ENCODE measurements around the gene RBBP6. TPM values are rescaled to one million over a fixed set of nuclear protein-coding genes. Genes with fewer than 3 reads are reported as not detected.
"Not testable (repeated sequence)": the region's sequence is repeated elsewhere in the genome, so short reads cannot be mapped to it uniquely, and the experiment has no call there.

RBBP6 gene
- polyA plus RNA-seq, 1 donor, result 61.8 TPM

- DNase-seq, result no peak
- Histone ChIP-seq H3K4me3 (ENCODE audit: low read length) (no peak overlapping the region), H3K27me3 (ENCODE audit: control insufficient read depth, insufficient read depth, low read length) (no peaks in the 10 kb centered on the region), H3K27ac (ENCODE audit: low read length) (no peak overlapping the region), H3K4me1 (ENCODE audit: control insufficient read depth, insufficient read depth, low read length) (no peaks in the 10 kb centered on the region), H3K36me3 (ENCODE audit: control insufficient read depth, insufficient read depth, low read length) (peaks cover 79% of the 10 kb centered on the region), H3K9me3 (ENCODE audit: control insufficient read depth, low read depth, low read length) (peaks cover 9% of the 10 kb centered on the region)
- 100% methylated on average over 1 of the region's 4 CpGs for WGBS (ENCODE audit: insufficient coverage, low lambda C conversion rate)
Measured at GRCh38 chr16:24568392-24568791, 29.0 kb downstream of the RBBP6 start.

GRCh38 chr16:24571096-24571495 is 31.7 kb downstream of the RBBP6 start:
- H3K9me3 ChIP-seq (ENCODE audit: control insufficient read depth, low read depth, low read length), result peaks cover 22% of the 10 kb centered on the region
- no peak overlapping the region for H3K27ac ChIP-seq (ENCODE audit: low read length)
- H3K4me3 ChIP-seq (ENCODE audit: low read length), result no peak overlapping the region

GRCh38 chr16:24572069-24572468 is 32.7 kb downstream of the RBBP6 start:
- no peak overlapping the region for H3K27ac ChIP-seq (ENCODE audit: low read length)
- no peak for DNase-seq
- H3K36me3 ChIP-seq (ENCODE audit: control insufficient read depth, insufficient read depth, low read length), result peaks cover 46% of the 10 kb centered on the region
- no CpG with 5 or more reads among the region's 2 CpGs for WGBS (ENCODE audit: insufficient coverage, low lambda C conversion rate)
- H3K4me1 ChIP-seq (ENCODE audit: control insufficient read depth, insufficient read depth, low read length), result no peaks in the 10 kb centered on the region
- no peaks in the 10 kb centered on the region for H3K27me3 ChIP-seq (ENCODE audit: control insufficient read depth, insufficient read depth, low read length)
- peaks cover 22% of the 10 kb centered on the region for H3K9me3 ChIP-seq (ENCODE audit: control insufficient read depth, low read depth, low read length)
- H3K4me3 ChIP-seq (ENCODE audit: low read length), result no peak overlapping the region

More at GRCh38 chr16:24571096-24571495, 31.7 kb downstream of the RBBP6 start:
- Histone ChIP-seq H3K4me1 (ENCODE audit: control insufficient read depth, insufficient read depth, low read length) (no peaks in the 10 kb centered on the region), H3K27me3 (ENCODE audit: control insufficient read depth, insufficient read depth, low read length) (no peaks in the 10 kb centered on the region), H3K36me3 (ENCODE audit: control insufficient read depth, insufficient read depth, low read length) (peaks cover 56% of the 10 kb centered on the region)
- 93% methylated on average over 3 of the region's 6 CpGs for WGBS (ENCODE audit: insufficient coverage, low lambda C conversion rate)
- no peak for DNase-seq

GRCh38 chr16:24573141-24573540 is 33.8 kb downstream of the RBBP6 start:
- peaks cover 36% of the 10 kb centered on the region for H3K36me3 ChIP-seq (ENCODE audit: control insufficient read depth, insufficient read depth, low read length)
- no peak overlapping the region for H3K4me3 ChIP-seq (ENCODE audit: low read length)
- H3K9me3 ChIP-seq (ENCODE audit: control insufficient read depth, low read depth, low read length), result peaks cover 22% of the 10 kb centered on the region
- no peaks in the 10 kb centered on the region for H3K4me1 ChIP-seq (ENCODE audit: control insufficient read depth, insufficient read depth, low read length)
- WGBS (ENCODE audit: insufficient coverage, low lambda C conversion rate), result 100% methylated on average over 5 of the region's 6 CpGs
- no peaks in the 10 kb centered on the region for H3K27me3 ChIP-seq (ENCODE audit: control insufficient read depth, insufficient read depth, low read length)
- no peak for DNase-seq
- no peak overlapping the region for H3K27ac ChIP-seq (ENCODE audit: low read length)

GRCh38 chr16:24574515-24575485 is 35.4 kb downstream of the RBBP6 start:
- not testable (repeated sequence) for DNase-seq; H3K4me3 ChIP-seq (ENCODE audit: low read length); H3K27ac ChIP-seq (ENCODE audit: low read length); H3K27me3 ChIP-seq (ENCODE audit: control insufficient read depth, insufficient read depth, low read length); H3K4me1 ChIP-seq (ENCODE audit: control insufficient read depth, insufficient read depth, low read length)
- WGBS (ENCODE audit: insufficient coverage, low lambda C conversion rate), result no CpG with 5 or more reads among the region's 66 CpGs
- Histone ChIP-seq H3K36me3 (ENCODE audit: control insufficient read depth, insufficient read depth, low read length) (peaks cover 19% of the 10 kb centered on the region), H3K9me3 (ENCODE audit: control insufficient read depth, low read depth, low read length) (peaks cover 20% of the 10 kb centered on the region)

GRCh38 chr16:24575791-24576190 is 36.4 kb downstream of the RBBP6 start:
- not testable (repeated sequence) for H3K27me3 ChIP-seq (ENCODE audit: control insufficient read depth, insufficient read depth, low read length); H3K27ac ChIP-seq (ENCODE audit: low read length); DNase-seq; H3K4me3 ChIP-seq (ENCODE audit: low read length); H3K4me1 ChIP-seq (ENCODE audit: control insufficient read depth, insufficient read depth, low read length)
- H3K9me3 ChIP-seq (ENCODE audit: control insufficient read depth, low read depth, low read length), result peaks cover 13% of the 10 kb centered on the region
- peaks cover 10% of the 10 kb centered on the region for H3K36me3 ChIP-seq (ENCODE audit: control insufficient read depth, insufficient read depth, low read length)
- no CpG with 5 or more reads among the region's 4 CpGs for WGBS (ENCODE audit: insufficient coverage, low lambda C conversion rate)

GRCh38 chr16:24577167-24577566 is 37.8 kb downstream of the RBBP6 start:
- WGBS (ENCODE audit: insufficient coverage, low lambda C conversion rate), result no CpG with 5 or more reads among the region's 11 CpGs
- Histone ChIP-seq H3K27ac (ENCODE audit: low read length) (no peak overlapping the region), H3K27me3 (ENCODE audit: control insufficient read depth, insufficient read depth, low read length) (no peaks in the 10 kb centered on the region)

GRCh38 chr16:24580665-24581064 is 41.3 kb downstream of the RBBP6 start:
- Histone ChIP-seq H3K36me3 (ENCODE audit: control insufficient read depth, insufficient read depth, low read length) (no peaks in the 10 kb centered on the region), H3K4me3 (ENCODE audit: low read length) (no peak overlapping the region), H3K9me3 (ENCODE audit: control insufficient read depth, low read depth, low read length) (peaks cover 3% of the 10 kb centered on the region), H3K4me1 (ENCODE audit: control insufficient read depth, insufficient read depth, low read length) (no peaks in the 10 kb centered on the region), H3K27me3 (ENCODE audit: control insufficient read depth, insufficient read depth, low read length) (no peaks in the 10 kb centered on the region), H3K27ac (ENCODE audit: low read length) (no peak overlapping the region)
- 100% methylated on average over 1 of the region's 5 CpGs for WGBS (ENCODE audit: insufficient coverage, low lambda C conversion rate)
- no peak for DNase-seq

More at GRCh38 chr16:24577167-24577566, 37.8 kb downstream of the RBBP6 start:
- Histone ChIP-seq H3K4me1 (ENCODE audit: control insufficient read depth, insufficient read depth, low read length) (no peaks in the 10 kb centered on the region), H3K9me3 (ENCODE audit: control insufficient read depth, low read depth, low read length) (peaks cover 13% of the 10 kb centered on the region), H3K4me3 (ENCODE audit: low read length) (no peak overlapping the region), H3K36me3 (ENCODE audit: control insufficient read depth, insufficient read depth, low read length) (no peaks in the 10 kb centered on the region)
- no peak for DNase-seq

GRCh38 chr16:24583494-24583893 is 44.1 kb downstream of the RBBP6 start:
- Histone ChIP-seq H3K27ac (ENCODE audit: low read length) (no peak overlapping the region), H3K4me1 (ENCODE audit: control insufficient read depth, insufficient read depth, low read length) (no peaks in the 10 kb centered on the region), H3K27me3 (ENCODE audit: control insufficient read depth, insufficient read depth, low read length) (no peaks in the 10 kb centered on the region), H3K36me3 (ENCODE audit: control insufficient read depth, insufficient read depth, low read length) (no peaks in the 10 kb centered on the region), H3K4me3 (ENCODE audit: low read length) (no peak overlapping the region), H3K9me3 (ENCODE audit: control insufficient read depth, low read depth, low read length) (no peaks in the 10 kb centered on the region)
- DNase-seq, result no peak
- no CpG with 5 or more reads among the region's 5 CpGs for WGBS (ENCODE audit: insufficient coverage, low lambda C conversion rate)

GRCh38 chr16:24589997-24590396 is 50.6 kb downstream of the RBBP6 start:
- Histone ChIP-seq H3K4me3 (ENCODE audit: low read length) (no peak overlapping the region), H3K36me3 (ENCODE audit: control insufficient read depth, insufficient read depth, low read length) (no peaks in the 10 kb centered on the region), H3K9me3 (ENCODE audit: control insufficient read depth, low read depth, low read length) (no peaks in the 10 kb centered on the region), H3K27me3 (ENCODE audit: control insufficient read depth, insufficient read depth, low read length) (no peaks in the 10 kb centered on the region), H3K4me1 (ENCODE audit: control insufficient read depth, insufficient read depth, low read length) (no peaks in the 10 kb centered on the region), H3K27ac (ENCODE audit: low read length) (no peak overlapping the region)
- no peak for DNase-seq
- 50% methylated on average over 1 of the region's 1 CpG for WGBS (ENCODE audit: insufficient coverage, low lambda C conversion rate)
